ENCODE results near the gene ASB13.

DNA sequence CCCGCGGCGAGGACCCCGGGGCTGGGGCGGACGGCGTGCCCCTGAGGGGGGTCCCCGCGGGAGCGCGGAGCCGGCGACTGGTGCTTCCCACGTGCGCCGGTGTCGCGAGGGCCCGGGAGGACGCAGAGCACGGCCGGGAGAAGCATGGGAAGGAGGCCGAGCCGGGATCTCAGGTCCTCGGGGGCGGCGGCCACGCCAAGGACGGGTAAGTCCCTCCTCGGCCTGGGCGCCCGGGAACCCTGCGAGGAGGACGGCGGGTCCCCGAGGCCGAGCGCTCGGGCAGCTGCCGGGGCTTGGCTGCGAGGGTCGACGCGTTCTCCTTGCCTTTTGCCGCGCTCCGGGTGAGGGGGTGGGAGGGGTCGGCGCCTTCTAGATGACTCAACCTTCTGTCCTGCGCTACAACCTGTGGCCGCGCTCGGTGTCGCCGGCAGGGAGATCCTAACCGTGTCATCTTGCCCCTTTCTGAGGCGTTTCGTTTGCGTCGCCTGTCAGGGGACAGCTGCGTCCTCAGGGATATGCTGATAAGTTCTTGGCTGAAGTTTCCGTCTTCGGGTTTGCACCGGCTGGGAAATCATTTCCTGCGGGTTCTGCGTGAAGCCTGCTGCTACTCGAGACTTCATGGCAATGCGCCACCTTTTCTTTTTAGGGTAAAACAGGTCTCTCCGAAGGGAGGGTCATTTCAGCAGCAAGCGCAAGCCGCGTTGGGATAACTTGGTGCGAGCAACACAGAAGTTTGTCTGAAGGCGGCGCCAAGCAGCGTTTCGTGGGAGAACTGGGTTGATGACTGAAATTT lies 18.8 kb upstream of the ASB13 start:
- TF ChIP-seq YY1 (IDR thresholded peaks at IDR 0.05; ENCODE audit: insufficient read depth, insufficient read length) (no peak), SUZ12 (IDR thresholded peaks at IDR 0.05; ENCODE audit: extremely low read depth, insufficient read depth, insufficient read length) (no peak), ZNF274 (IDR thresholded peaks at IDR 0.05; ENCODE audit: low read depth, low read length) (no peak)
